Activated CD8-positive, alpha-beta memory T cell treated with anti-CD3 and anti-CD28 coated beads, Interleukin-2, amount 10 ng/mL, durations not matched to agents 7 days and 5 days (primary cell): ENCODE results near the gene GJD4. TPM values are rescaled to one million over a fixed set of nuclear protein-coding genes. Genes with fewer than 3 reads are reported as not detected.

ENCODE experiments used
- ATAC-seq: fragments of 150-1000 bp; cut with Tn5 transposase; one replicate; pipeline ENCODE4 v1.10.0; 2021; ENCODE audit warnings: moderate library complexity
- CTCF ChIA-PET: fragments of 350-600 bp; sonication (Branson Sonifier 250); formaldehyde crosslinking; loops from one replicate; lab custom pipeline; 2021; ENCODE audit warnings: antibody characterized with exemption; lab: Charles Lee
- DNase-seq: peaks from one replicate; pipeline ENCODE4 v3.0.0-alpha.2; 2020
- H3K27ac Mint-ChIP-seq: one replicate; pipeline ENCODE4 v1.8.0; 2021; ENCODE audit warnings: mild to moderate bottlenecking, mixed read lengths
- H3K27me3 Mint-ChIP-seq: one replicate; pipeline ENCODE4 v1.8.0; 2021; ENCODE audit warnings: mixed read lengths
- H3K36me3 Mint-ChIP-seq: one replicate; pipeline ENCODE4 v1.8.0; 2021; ENCODE audit warnings: mild to moderate bottlenecking, mixed read lengths
- H3K4me1 Mint-ChIP-seq: one replicate; pipeline ENCODE4 v1.8.0; 2021; ENCODE audit warnings: mixed read lengths
- H3K4me3 Mint-ChIP-seq: one replicate; pipeline ENCODE4 v1.8.0; 2021; ENCODE audit warnings: mild to moderate bottlenecking, moderate library complexity, mixed read lengths
- H3K9me3 Mint-ChIP-seq: one replicate; pipeline ENCODE4 v1.8.0; 2022; ENCODE audit warnings: low read depth, mixed read lengths
- total RNA-seq, 2 experiments: library from RNA; stranded (reverse); gene quantifications; one replicate each; pipeline ENCODE4 v1.2.3, GENCODE V29; 2021

The GJD4 gene
- total RNA-seq, 2 experiments from 2014 or later = not detected

DNA sequence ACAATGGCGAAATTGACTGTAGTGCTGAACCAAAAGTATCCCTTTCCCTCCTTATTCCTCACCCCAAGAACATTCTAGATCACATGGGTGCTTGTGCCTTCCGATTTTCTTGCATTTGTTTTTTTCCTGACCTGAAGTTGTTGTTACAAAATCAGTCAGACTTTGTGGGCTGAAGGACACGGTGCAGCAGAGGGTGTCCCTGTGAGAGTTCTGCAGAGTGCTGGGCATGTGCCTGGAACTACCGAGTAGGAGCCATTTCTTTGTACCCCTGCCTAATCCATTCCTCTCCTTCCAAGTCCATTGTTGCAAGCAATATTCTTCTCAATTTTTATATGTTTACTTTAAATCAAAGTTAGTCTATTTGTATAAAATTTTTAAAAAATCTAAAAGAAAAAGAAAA, 35.3 kb upstream of the GJD4 start:
- Mint-ChIP-seq H3K27ac (no peak overlapping the region), H3K9me3 (no peaks in the 10 kb centered on the region), H3K4me1 (peaks cover 3% of the 10 kb centered on the region), H3K4me3 (no peak overlapping the region), H3K36me3 (peaks cover 9% of the 10 kb centered on the region), H3K27me3 (no peaks in the 10 kb centered on the region)
- no peak for ATAC-seq
- no peak for DNase-seq
- CTCF ChIA-PET = no interaction called here

DNA sequence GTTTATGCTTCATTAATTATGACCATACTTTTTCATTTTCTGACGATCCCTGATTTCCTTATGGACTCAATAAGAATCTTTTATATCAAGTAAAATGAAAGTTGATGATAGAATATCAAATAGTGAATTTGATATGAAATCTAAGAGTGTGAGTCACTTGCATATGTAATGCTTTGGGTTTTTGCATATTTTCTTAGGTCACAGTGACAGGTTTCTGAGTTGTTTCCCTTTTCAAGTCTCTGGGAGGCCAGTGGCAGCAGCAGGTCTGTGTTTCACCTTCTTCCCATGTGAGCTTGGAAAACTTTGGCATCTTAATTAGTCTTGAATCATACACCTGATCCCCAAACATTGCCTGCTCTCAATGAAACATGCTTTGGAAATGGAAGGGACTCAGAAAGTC, 34.7 kb upstream of the GJD4 start:
- DNase-seq (no peak), ATAC-seq (no peak)
- CTCF ChIA-PET = no interaction called here
- no peaks in the 10 kb centered on the region for H3K9me3 Mint-ChIP-seq
- H3K27me3 Mint-ChIP-seq = no peaks in the 10 kb centered on the region
- H3K4me3 Mint-ChIP-seq = no peak overlapping the region
- H3K36me3 Mint-ChIP-seq = peaks cover 11% of the 10 kb centered on the region
- peaks cover 4% of the 10 kb centered on the region for H3K4me1 Mint-ChIP-seq
- H3K27ac Mint-ChIP-seq = no peak overlapping the region

DNA sequence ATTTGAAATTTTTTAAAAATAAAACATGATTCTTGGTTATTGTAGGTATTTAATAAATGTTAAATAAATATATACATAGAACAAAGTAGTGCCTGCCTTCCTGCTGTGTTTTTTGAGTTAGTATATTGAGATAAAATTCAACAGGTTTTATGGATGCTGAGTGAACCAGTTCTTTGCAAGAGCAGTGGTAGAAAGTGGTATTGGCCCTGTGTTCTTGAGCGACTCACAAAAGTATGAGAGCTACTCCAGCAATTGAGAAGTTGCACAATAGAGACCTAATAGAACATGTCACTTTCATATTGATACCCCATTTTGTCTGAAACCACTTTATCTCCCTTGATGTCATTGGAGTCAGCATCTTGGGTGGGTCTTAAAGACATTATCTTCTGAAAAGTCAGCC, 32.6 kb upstream of the GJD4 start:
- Mint-ChIP-seq H3K36me3 (peaks cover 13% of the 10 kb centered on the region), H3K4me3 (no peak overlapping the region), H3K4me1 (peaks cover 4% of the 10 kb centered on the region), H3K27ac (no peak overlapping the region), H3K9me3 (no peaks in the 10 kb centered on the region), H3K27me3 (no peaks in the 10 kb centered on the region)
- DNase-seq (no peak), ATAC-seq (no peak)
- CTCF ChIA-PET = interaction anchor here (1.0 to 1.8 kb wide), 2 partner anchors 9 to 10 kb away, joined by 3 to 6 read pairs; no protein-coding TSS in a partner anchor

DNA sequence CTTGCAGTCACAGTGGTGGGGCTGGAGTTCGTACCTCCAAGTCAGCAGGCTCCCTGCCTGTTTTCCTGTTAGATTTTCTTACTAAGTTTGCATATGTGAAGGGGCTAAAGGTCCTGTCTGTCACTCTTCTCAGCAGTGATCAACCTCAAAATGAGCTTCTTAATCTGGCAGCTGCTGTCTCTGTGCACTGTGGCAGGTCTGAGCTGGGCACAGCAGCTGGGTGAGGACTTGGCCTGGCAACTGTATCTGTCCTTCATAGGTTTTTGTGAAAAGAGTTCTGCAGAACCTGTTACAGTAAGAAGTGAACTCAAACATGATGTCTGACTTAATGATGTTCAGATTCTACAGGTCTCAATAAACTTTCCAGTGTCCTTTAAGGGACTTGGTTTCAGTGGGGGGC, 31.3 kb upstream of the GJD4 start:
- CTCF ChIA-PET = interaction anchor here (1.8 kb wide), 1 partner anchor 11 kb away, joined by 6 read pairs; no protein-coding TSS in a partner anchor
- no peak overlapping the region for H3K27ac Mint-ChIP-seq

DNA sequence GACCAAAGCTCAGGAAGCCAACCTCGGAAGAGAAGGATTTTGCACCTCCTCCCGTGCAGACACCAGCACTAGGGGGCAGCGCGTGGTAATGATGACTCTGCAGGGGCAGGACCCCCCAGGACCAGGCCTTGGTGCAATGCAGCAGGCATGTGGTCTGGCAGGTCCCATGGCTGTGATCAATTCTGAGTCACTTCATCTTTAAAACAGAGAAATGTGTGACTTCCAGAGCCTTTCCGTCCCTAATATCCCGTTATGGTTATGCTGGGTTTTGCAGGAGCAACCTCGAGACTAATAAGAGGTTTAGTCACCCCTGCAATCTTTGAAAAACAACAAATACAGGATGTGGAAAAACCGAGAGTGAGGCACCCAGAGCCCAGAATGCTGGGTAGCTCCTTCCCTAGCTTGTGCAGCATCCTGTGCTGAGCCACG, 30.2 kb upstream of the GJD4 start:
- Mint-ChIP-seq H3K4me3 (no peak overlapping the region), H3K4me1 (peaks cover 4% of the 10 kb centered on the region), H3K27me3 (peaks cover 2% of the 10 kb centered on the region), H3K36me3 (peaks cover 10% of the 10 kb centered on the region), H3K27ac (no peak overlapping the region), H3K9me3 (no peaks in the 10 kb centered on the region)
- no peak for ATAC-seq
- CTCF ChIA-PET = no interaction called here
- DNase-seq = no peak

More for the DNA sequence above, 31.3 kb upstream of the GJD4 start:
- Mint-ChIP-seq H3K4me1 (peaks cover 4% of the 10 kb centered on the region), H3K9me3 (no peaks in the 10 kb centered on the region), H3K4me3 (no peak overlapping the region), H3K27me3 (no peaks in the 10 kb centered on the region), H3K36me3 (peaks cover 13% of the 10 kb centered on the region)
- ATAC-seq = no peak
- DNase-seq = no peak

DNA sequence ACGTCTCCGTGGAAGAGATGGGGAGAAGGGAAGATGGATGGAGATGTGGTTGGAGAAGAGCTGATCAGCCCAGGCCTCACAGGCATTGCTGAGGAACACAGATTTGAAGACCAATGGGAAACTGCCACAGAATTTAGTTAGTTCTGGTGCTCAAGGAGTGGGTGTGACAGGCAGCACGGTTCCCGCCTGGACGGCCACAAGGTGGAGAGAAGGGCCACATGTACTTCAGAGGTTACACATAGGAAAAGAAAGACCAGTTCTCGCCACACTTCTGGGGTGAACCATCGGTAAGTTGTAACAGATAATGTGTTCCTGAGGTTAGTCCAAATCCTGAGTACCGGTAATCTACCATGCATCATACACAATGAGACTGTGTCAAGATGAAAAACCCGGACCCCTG, 29.5 kb upstream of the GJD4 start:
- DNase-seq (no peak), ATAC-seq (no peak)
- CTCF ChIA-PET = interaction anchor here (1.2 kb wide), 1 partner anchor 12 kb away, joined by 8 read pairs; no protein-coding TSS in a partner anchor
- Mint-ChIP-seq H3K36me3 (peaks cover 10% of the 10 kb centered on the region), H3K4me1 (peaks cover 4% of the 10 kb centered on the region), H3K4me3 (no peak overlapping the region), H3K27me3 (peaks cover 2% of the 10 kb centered on the region), H3K27ac (no peak overlapping the region), H3K9me3 (no peaks in the 10 kb centered on the region)

DNA sequence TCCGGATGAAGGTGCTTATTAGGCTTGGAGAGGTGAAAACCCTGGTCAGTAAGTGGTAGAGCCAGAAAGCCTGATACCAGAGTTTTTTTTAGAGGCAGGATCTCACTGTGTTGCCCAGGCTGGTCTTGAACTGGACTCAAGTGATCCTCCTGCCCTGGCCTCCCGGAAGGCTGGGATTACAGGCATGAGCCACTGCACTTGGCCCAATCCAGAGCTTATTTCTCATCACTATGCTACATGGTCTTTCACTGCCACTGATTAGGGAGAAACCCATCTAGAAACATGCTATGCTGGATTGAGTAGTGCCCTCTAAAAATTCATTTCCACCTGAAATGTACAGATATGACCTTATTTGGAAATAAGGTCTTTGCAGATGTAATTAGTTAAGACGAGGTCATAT, 28.4 kb upstream of the GJD4 start:
- no peak for ATAC-seq
- DNase-seq = no peak
- H3K27ac Mint-ChIP-seq = no peak overlapping the region
- peaks cover 4% of the 10 kb centered on the region for H3K4me1 Mint-ChIP-seq
- no peak overlapping the region for H3K4me3 Mint-ChIP-seq
- no peaks in the 10 kb centered on the region for H3K9me3 Mint-ChIP-seq
- peaks cover 2% of the 10 kb centered on the region for H3K27me3 Mint-ChIP-seq
- CTCF ChIA-PET = interaction anchor here (1.2 kb wide), 1 partner anchor 13 kb away, joined by 8 read pairs; no protein-coding TSS in a partner anchor
- H3K36me3 Mint-ChIP-seq = peaks cover 10% of the 10 kb centered on the region

DNA sequence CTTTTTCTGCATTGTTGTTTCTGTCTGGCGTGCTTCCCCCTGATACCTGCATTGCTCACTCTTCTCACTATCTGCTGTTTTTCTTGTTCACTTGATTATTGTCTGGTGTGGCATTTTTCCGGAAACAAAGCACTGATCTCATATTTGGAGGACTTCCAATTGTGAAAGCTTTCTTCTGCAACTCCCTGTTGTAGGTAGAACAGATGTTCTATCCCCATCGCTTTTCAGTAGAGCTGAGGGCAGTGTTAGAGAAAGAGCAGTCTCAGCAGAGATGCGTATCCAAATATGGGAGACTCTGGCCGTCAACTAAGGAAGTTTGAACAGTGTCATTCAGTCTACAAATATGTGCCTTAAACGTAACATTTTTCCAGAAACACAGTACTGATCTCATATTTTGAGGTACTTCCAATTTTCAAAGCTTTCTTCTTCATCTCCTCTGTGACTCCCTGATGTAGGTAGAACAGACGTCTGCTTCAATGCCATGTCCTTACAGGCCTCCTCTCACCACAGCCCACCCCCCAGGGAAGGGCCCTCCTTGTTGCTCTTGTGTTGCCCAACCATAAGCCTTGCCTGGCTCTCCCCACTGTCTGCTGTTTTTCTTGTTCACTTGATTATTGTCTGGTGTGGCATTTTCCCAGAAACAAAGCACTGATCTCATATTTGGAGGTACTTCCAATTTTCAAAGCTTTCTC, 27.1 kb upstream of the GJD4 start:
- CTCF ChIA-PET = no interaction called here
- H3K9me3 Mint-ChIP-seq = no peaks in the 10 kb centered on the region
- H3K4me1 Mint-ChIP-seq = peaks cover 4% of the 10 kb centered on the region
- H3K36me3 Mint-ChIP-seq = peaks cover 6% of the 10 kb centered on the region
- ATAC-seq = no peak
- peaks cover 2% of the 10 kb centered on the region for H3K27me3 Mint-ChIP-seq
- DNase-seq = no peak
- no peak overlapping the region for H3K27ac Mint-ChIP-seq
- H3K4me3 Mint-ChIP-seq = no peak overlapping the region

DNA sequence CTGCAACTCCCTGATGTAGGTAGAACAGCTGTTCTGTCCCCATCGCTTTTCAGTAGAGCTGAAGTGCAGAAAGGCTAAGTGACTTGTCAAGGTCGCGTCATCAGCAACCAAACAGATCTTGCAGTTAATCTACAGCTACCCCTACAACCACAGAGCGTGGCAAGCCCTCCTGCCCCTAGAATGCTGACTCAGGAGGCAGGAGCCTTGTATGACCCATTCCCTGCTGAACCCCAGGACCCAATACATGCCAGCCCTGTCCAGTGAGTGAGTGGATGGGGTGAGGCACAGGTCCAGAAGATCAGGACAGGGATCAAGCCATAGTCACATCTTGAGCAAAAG, 26.6 kb upstream of the GJD4 start:
- H3K4me1 Mint-ChIP-seq = peaks cover 4% of the 10 kb centered on the region
- H3K4me3 Mint-ChIP-seq = no peak overlapping the region
- ATAC-seq (no peak), DNase-seq (no peak)
- H3K36me3 Mint-ChIP-seq = peaks cover 6% of the 10 kb centered on the region
- CTCF ChIA-PET = no interaction called here
- peaks cover 2% of the 10 kb centered on the region for H3K27me3 Mint-ChIP-seq
- no peaks in the 10 kb centered on the region for H3K9me3 Mint-ChIP-seq
- H3K27ac Mint-ChIP-seq = no peak overlapping the region

DNA sequence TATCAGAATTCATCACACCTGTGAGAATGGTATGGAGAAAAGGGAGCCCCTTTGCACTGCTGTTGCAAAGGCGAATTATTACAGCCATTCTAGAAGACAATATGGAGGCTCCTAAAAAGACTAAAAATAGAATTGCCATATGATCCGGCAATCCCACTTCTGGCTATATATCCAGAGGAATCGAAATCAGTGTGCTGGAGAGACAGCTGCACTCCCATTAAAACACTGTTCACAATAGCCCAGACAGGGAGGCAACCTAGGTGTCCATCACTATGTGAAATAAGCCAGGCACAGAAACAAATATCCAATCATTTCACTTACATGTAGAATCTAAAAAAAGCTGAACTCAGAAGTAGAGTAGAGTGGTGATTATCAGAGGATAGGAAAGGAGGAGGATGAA, 26.0 kb upstream of the GJD4 start:
- DNase-seq (no peak), ATAC-seq (no peak)
- H3K27me3 Mint-ChIP-seq = peaks cover 2% of the 10 kb centered on the region
- no peaks in the 10 kb centered on the region for H3K9me3 Mint-ChIP-seq
- CTCF ChIA-PET = interaction anchor here (1.3 kb wide), 1 partner anchor 15 kb away, joined by 3 read pairs; no protein-coding TSS in a partner anchor
- no peak overlapping the region for H3K27ac Mint-ChIP-seq
- peaks cover 6% of the 10 kb centered on the region for H3K36me3 Mint-ChIP-seq
- peaks cover 4% of the 10 kb centered on the region for H3K4me1 Mint-ChIP-seq
- no peak overlapping the region for H3K4me3 Mint-ChIP-seq

DNA sequence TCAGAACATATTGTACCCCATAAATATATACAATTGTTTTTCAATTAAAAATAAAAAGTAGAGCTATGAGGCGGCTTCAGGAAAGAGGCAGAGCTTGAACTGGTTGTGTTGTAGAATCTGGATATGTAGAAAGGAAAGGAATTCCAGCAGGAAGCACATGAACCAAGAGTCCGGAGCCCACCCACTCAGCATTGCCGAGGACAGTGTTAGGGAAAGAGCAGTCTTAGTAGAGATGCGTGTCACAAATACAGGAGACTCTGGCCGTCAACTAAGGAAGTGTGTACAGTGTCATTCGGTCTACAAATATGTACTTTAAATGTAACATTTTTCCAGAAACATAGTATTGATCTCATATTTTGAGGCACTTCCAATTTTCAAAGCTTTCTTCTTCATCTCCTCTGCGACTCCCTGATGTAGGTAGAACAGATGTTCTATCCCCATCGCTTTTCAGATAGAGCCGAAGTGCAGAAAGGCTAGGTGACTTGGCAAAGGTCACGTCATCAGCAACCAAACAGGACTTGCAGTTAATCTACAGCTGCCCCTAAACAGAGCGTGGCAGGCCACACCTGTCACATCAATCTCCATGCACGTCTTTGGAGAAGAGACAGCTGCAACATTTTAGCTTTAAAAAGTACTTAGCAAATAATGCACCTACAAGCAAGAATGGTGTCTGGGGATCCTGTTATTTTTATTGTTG, 25.3 kb upstream of the GJD4 start:
- Mint-ChIP-seq H3K27me3 (peaks cover 2% of the 10 kb centered on the region), H3K4me1 (peaks cover 2% of the 10 kb centered on the region), H3K27ac (no peak overlapping the region), H3K4me3 (no peak overlapping the region), H3K36me3 (peaks cover 4% of the 10 kb centered on the region), H3K9me3 (no peaks in the 10 kb centered on the region)
- ATAC-seq = no peak
- CTCF ChIA-PET = interaction anchor here (1.0 to 1.3 kb wide), 2 partner anchors 15 to 17 kb away, joined by 3 read pairs; no protein-coding TSS in a partner anchor
- no peak for DNase-seq

DNA sequence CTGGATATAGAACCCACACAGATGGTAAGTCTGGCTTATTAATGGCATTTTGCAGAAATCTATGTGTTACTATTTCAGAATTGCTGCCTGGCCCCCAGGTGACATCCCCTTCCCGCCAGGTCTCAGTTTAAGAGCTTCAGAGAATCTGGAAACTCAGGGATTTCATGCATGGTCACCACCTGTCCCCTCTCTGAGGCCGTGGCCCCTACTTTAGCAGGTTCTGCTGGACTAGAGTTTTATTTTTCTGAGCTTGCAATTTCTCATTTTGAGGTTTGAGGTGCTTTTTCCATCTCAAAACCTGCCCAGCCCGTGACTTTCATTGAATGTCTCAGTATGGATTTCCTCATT, 24.7 kb upstream of the GJD4 start:
- Mint-ChIP-seq H3K4me1 (peaks cover under 1% of the 10 kb centered on the region), H3K27me3 (peaks cover 2% of the 10 kb centered on the region), H3K4me3 (no peak overlapping the region), H3K36me3 (peaks cover 3% of the 10 kb centered on the region), H3K9me3 (no peaks in the 10 kb centered on the region), H3K27ac (no peak overlapping the region)
- ATAC-seq = no peak
- CTCF ChIA-PET = interaction anchor here (1.0 to 1.3 kb wide), 2 partner anchors 14 to 18 kb away, joined by 3 read pairs; no protein-coding TSS in a partner anchor
- no peak for DNase-seq

DNA sequence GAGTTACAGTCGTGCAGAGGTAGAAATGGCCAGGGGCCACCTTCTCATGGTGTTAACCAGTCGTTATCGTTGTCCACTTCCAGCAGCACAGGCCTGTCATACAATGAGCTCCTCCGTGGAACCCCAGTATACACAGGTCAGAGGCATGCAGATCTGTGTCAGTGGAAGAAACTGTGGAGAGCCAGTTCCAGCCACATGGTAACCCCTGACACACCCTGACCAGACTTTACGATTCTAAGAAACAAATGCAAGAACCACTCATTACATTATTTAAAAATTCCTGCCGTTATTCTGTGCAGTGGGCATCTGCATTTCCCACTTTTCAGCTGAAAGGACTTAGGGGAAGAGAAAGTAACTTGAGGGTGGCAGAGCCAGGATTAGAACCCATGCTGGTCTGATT, 23.5 kb upstream of the GJD4 start:
- Mint-ChIP-seq H3K4me1 (no peaks in the 10 kb centered on the region), H3K27ac (no peak overlapping the region), H3K36me3 (no peaks in the 10 kb centered on the region), H3K9me3 (no peaks in the 10 kb centered on the region), H3K4me3 (no peak overlapping the region), H3K27me3 (peaks cover 6% of the 10 kb centered on the region)
- no peak for DNase-seq
- ATAC-seq = no peak
- CTCF ChIA-PET = no interaction called here

DNA sequence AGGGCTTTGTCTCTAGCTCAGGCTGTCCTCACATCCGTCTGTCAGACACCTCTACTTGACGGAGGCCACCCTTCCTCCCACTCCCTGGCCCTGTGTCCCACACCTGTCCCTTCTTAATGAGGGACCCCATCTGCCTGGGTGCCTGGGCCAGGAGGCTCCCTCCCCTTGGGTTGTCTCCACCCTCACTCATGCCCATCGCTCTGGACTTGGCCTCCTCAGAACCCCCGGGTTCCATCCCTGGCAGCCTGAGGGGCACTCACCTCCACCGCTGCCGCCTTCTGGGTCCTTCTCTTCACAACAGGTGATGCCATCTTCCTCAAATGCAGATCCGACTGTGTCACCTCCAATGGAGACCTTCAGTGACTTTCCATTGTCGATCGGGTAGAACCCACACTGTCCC, 20.2 kb upstream of the GJD4 start:
- Mint-ChIP-seq H3K4me3 (no peak overlapping the region), H3K27me3 (peaks cover 10% of the 10 kb centered on the region), H3K9me3 (no peaks in the 10 kb centered on the region), H3K4me1 (no peaks in the 10 kb centered on the region), H3K27ac (no peak overlapping the region), H3K36me3 (no peaks in the 10 kb centered on the region)
- CTCF ChIA-PET = interaction anchor here (1.0 kb wide), 1 partner anchor 590 kb away, joined by 3 read pairs; no protein-coding TSS in a partner anchor
- no peak for ATAC-seq
- no peak for DNase-seq
